Adipose tissue (tissue), 3 donors: ENCODE results near the gene HACD3. TPM values are rescaled to one million over a fixed set of nuclear protein-coding genes. Genes with fewer than 3 reads are reported as not detected.
A peak's percentile ranks its signal among the peaks of the same experiment; 100 is the strongest.
"Not testable (repeated sequence)": the region's sequence is repeated elsewhere in the genome, so short reads cannot be mapped to it uniquely, and the experiment has no call there.

ENCODE experiments used
- H3K27ac ChIP-seq: one replicate; pipeline ENCODE4 v1.5.1; 2013; ENCODE audit warnings: low read depth, low read length
- WGBS, 3 donors: extraction: QIAGEN DNeasy Blood & Tissue Kit; methylation state at CpG; one replicate each; pipeline ENCODE4 v1.1.7; 2013; 5-methylcytosine and 5-hydroxymethylcytosine counted together
- polyA plus RNA-seq, 3 donors: library from polyadenylated mRNA; stranded (reverse); fragments of 200-250 nt; gene quantifications; one replicate each; pipeline ENCODE4 v1.2.3, GENCODE V29; 2013
- donor health status: healthy with polysubstance abuse.
- donor health status: Bipolar disorder and iron deficiency.
- donor health status: healthy.

Gene HACD3
- polyA plus RNA-seq, 3 donors: 11.2 to 20.8 (median 14.6) TPM

DNA sequence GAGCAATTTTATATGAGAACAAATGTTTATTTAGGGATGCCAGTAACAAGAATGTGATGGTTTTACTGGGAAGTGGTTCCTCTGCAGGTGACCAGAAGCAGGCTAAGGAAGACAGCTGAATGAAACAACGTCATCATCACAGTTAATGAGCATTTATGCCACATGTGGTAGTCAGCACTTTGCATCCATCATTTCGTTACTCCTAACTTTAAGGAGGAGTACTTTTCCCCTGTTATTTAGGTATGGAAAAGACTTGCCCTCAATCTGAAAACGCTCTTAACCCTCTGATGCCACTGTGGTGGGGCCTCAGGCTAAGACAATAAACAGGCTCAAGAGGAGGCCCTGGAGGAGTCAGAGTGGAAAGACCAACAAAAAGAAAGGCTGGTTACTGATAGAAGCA, 49.5 kb downstream of the HACD3 start:
- no peak overlapping the region for H3K27ac ChIP-seq
- WGBS, 3 donors: 75 to 79% (median 78%) methylated on average over 3 of the region's 3 CpGs

DNA sequence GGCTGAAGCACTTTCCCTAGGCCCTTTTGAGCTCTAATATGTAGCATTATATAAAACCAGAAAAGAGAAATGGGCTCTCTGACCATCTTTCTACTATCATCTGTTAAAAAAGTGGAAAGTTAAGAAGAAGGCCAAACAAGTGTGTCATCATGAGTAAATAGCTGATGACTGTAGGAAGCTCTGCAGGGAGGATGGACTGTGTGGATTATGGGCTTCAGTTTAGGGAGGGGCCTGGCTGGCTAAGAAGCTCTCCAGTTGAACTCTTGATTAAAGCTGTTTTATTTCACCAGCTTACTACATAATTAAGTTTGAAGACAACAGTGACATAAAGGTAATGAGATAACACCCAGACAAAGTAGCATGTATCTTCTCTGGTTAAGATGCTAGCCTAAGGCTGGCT, 50.0 kb downstream of the HACD3 start:
- no peak overlapping the region for H3K27ac ChIP-seq

- no peak overlapping the region for H3K27ac ChIP-seq
- 18 to 46% (median 22%) methylated on average over 1 of the region's 1 CpG for WGBS, 3 donors
These were observed 53.4 kb downstream of the HACD3 start for GRCh38 chr15:65583701-65584100.

- H3K27ac ChIP-seq: no peak overlapping the region
These were observed 54.0 kb downstream of the HACD3 start for GRCh38 chr15:65584241-65584640.

DNA sequence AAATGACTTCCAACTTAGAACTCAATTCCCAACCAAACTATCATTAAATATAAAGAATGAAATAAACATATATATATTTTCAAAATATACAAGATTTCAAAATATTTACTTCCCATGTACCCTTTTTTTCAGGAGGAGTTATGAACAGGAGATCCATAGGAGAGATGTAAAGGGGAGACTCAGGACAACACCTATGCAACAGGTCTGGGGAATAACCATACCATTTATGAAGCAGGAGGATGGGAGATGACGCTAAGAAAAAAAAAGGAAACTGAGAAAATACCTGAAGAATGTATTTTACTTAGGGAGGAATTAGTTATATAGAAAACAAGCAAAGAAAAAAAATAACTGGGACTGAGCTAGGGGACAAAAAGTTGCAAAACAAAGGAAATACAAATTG, 56.8 kb downstream of the HACD3 start:
- WGBS, 3 donors: 88 to 100% (median 93%) methylated on average over 1 of the region's 1 CpG
- no peak overlapping the region for H3K27ac ChIP-seq

- H3K27ac ChIP-seq: no peak overlapping the region
- 65 to 82% (median 76%) methylated on average over 3 of the region's 3 CpGs for WGBS, 3 donors
These were observed 65.7 kb downstream of the HACD3 start for GRCh38 chr15:65595960-65596359.

DNA sequence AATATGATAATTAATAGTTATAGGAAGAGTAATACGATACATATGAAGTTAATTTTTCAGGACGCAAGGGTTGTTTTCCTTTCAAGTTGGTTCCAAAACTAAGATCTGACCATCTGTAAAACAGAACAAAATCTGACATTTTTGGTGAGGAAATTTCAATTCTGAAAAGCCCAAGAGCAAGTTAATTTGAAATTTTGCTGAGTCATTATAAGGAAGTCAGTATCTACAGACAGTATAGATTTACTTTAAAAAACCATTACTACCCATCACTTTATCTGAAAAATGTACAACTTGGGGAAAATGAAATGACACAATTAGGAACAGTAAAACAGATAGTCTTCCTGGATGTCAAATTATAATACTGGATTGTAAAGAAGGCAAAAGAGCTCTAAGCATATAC, 68.2 kb downstream of the HACD3 start:
- H3K27ac ChIP-seq: no peak overlapping the region
- WGBS, 3 donors: 94 to 96% (median 95%) methylated on average over 2 of the region's 2 CpGs

- H3K27ac ChIP-seq: no peak overlapping the region
- WGBS, 3 donors: 91 to 98% (median 95%) methylated on average over 5 of the region's 5 CpGs
These were observed 69.4 kb downstream of the HACD3 start for GRCh38 chr15:65599677-65600076.

DNA sequence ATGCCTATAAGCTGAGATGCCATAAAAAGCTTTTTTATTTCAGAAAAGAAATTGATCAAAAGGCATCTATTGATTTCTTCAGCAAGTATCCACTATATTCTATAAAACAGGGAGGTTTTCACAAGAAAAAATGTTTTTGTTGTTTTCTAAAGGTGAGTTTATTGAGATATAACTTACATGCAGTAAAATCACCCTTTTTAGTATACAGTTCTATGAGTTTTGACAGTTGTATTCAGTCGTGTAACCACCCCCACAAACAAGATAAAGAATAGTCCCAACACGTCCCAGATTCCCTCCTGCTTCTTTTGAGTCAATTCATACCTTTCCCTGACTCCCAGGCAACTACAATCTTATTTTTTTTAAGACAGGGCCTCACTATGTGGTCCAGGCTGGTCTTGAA, 72.9 kb downstream of the HACD3 start:
- 78 to 88% (median 83%) methylated on average over 2 of the region's 2 CpGs for WGBS, 3 donors
- H3K27ac ChIP-seq: no peak overlapping the region

DNA sequence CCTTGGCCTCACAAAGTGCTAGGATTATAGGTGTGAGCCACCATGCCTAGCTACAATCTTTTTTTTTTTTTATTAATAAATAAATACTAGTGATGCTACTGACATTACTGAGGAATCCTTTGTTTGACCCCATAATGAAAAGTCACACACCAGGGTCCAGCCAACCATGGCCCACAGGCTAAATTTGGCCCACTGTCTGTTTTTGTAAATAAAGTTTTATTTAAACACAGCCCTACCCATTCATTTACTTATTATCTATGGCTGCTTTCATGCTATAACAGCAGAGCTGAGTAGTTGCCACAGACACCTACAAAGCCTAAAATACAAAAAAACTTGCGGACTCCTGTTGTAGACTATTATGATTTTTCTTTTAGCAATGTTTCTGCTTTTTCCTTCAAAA, 73.3 kb downstream of the HACD3 start:
- WGBS, 3 donors: 97 to 98% (median 97%) methylated on average over 1 of the region's 1 CpG
- no peak overlapping the region for H3K27ac ChIP-seq

DNA sequence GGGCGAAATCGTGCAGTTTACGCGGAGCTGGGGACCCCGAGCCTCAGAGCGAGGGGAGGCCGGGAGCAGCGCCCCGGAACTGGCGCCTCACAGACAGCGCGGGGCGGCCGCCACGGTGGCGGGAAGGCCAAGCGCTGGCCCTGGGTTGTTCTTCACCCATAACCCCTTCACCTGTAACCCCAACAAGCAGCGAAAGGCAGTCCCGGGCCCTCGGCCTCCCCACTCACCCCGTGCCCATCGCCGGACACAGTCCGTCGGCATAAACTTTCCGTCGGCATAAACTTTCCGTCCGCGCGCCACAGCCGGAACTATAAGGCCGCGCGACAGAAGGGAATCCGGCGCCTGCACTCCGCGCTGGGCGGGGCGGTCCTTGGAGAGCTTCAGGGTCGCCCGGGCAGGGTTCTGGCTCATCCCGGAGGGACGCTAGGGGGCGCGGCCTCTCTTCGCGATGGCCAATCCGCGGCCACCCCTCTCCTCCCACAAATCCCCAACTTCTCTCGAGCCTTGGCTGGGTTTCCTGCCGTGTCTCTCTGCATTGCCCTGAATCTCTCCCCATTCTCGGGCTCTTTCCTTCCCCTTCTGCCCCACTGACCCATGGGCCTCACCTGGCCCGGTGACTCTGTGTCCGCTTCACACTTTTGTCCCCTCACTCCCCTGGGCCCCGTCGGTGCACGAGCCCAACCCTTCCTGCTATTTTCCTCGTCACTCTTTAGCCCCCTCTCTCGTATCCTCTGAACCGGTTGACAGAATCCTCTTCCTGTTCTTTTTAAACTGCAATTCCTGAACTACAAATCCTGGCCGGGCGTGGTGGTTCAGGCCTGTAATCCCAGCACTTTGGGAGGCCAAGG, 80.8 kb downstream of the HACD3 start, which contains the start of gene INTS14:
TSS of gene INTS14 (minus strand) at position 261 of the 848 bp plus-strand sequence. CDS start 3,751 bp downstream, outside the sequence.
- 0 to 1% (median 0%) methylated on average over 61 to 64 of the region's 64 CpGs for WGBS, 3 donors
- peak within 1 kb of the TSS; percentile 25 for H3K27ac ChIP-seq

DNA sequence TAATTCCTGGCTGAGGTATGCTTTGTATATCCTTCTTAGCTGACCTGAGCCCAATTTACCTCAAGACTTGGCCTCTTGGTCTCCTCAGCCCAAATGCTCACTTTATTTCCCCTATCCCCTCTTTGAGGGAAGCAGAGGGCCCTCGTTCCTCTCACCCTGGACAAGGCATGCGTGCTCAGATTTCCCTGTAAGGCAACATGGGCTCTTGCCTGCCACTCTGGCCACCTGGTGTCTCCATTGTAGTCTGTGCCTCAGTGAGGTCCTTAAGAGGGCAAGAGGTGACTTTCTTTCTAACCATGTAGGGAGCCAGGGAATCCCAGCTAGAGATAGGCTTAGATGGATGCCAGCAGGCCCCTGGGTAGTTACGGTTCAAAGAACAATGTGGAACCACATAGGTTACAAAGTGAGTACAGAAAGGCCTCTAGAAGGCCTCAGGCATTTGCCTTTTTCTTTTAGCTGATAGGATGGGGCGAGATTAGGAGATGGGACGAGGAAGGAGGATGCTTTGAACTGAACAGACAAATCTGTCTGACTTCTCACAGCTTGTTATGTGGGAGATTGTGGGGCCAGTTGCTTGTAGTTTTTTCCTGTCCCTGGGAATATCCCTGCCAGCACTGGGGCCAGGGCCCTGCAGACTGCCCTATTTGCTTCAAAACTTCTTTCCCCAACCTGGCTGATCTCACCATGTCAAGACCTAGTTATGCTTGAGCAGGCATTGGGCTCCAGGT, 81.8 kb downstream of the HACD3 start:
- 71 to 83% (median 78%) methylated on average over 5 of the region's 5 CpGs for WGBS, 3 donors
- H3K27ac ChIP-seq: no peak overlapping the region

GRCh38 chr15:65612616-65612946, 82.3 kb downstream of the HACD3 start:
- 24 to 75% (median 64%) methylated on average over 2 of the region's 2 CpGs for WGBS, 3 donors
- H3K27ac ChIP-seq: no peak overlapping the region

- WGBS, 3 donors: 52 to 80% (median 76%) methylated on average over 6 of the region's 6 CpGs
These were observed 82.9 kb downstream of the HACD3 start for GRCh38 chr15:65612949-65613744.

GRCh38 chr15:65615887-65616286, 85.6 kb downstream of the HACD3 start:
- 91 to 100% (median 96%) methylated on average over 1 of the region's 1 CpG for WGBS, 3 donors
- H3K27ac ChIP-seq: not testable (repeated sequence)

More at GRCh38 chr15:65612949-65613744, 82.9 kb downstream of the HACD3 start:
- no peak overlapping the region for H3K27ac ChIP-seq

GRCh38 chr15:65618560-65619109, 88.4 kb downstream of the HACD3 start:
- WGBS, 3 donors: 64 to 74% (median 72%) methylated on average over 5 of the region's 5 CpGs
- H3K27ac ChIP-seq: no peak overlapping the region

- H3K27ac ChIP-seq: no peak overlapping the region
These were observed 89.5 kb downstream of the HACD3 start for GRCh38 chr15:65619626-65620290.

GRCh38 chr15:65620833-65621232, 90.6 kb downstream of the HACD3 start:
- no peak overlapping the region for H3K27ac ChIP-seq
- 81 to 92% (median 89%) methylated on average over 2 of the region's 2 CpGs for WGBS, 3 donors

More at GRCh38 chr15:65619626-65620290, 89.5 kb downstream of the HACD3 start:
- WGBS, 3 donors: 51 to 76% (median 61%) methylated on average over 5 of the region's 5 CpGs
